Testis (tissue), 3 donors: ENCODE results near the gene ELOA. TPM values are rescaled to one million over a fixed set of nuclear protein-coding genes. Genes with fewer than 3 reads are reported as not detected.

Experiments used
- DNase-seq: peaks from one replicate; pipeline ENCODE4 v3.0.0-alpha.2; 2019
- H3K27ac ChIP-seq, 2 donors: fragments of 200-600 bp; sonication (generic); one replicate each; pipeline ENCODE4 v1.5.1; 2019
- H3K27me3 ChIP-seq: fragments of 200-600 bp; sonication (generic); one replicate; pipeline ENCODE4 v1.5.1; 2019
- H3K36me3 ChIP-seq: fragments of 200-600 bp; sonication (generic); one replicate; pipeline ENCODE4 v1.5.1; 2017; ENCODE audit warnings: low read depth; ENCODE audit errors: missing control alignments
- H3K4me1 ChIP-seq: fragments of 200-600 bp; sonication (generic); one replicate; pipeline ENCODE4 v1.5.1; 2019
- H3K4me3 ChIP-seq, 2 donors: fragments of 200-600 bp; sonication (generic); one replicate each; pipeline ENCODE4 v1.5.1; 2017 to 2019
- H3K9me3 ChIP-seq: fragments of 200-600 bp; sonication (generic); one replicate; pipeline ENCODE4 v1.5.1; 2017
- POLR2A ChIP-seq: fragments of 450-650 bp; IDR thresholded peaks from one replicate; pipeline ENCODE4 v1.6.1; 2017; ENCODE audit warnings: antibody characterized with exemption, mild to moderate bottlenecking, moderate library complexity
- WGBS, 2 donors: methylation state at CpG; one replicate each; pipeline ENCODE4 v1.1.5; 2018; 5-methylcytosine and 5-hydroxymethylcytosine counted together
- intact Hi-C: fragments of 100-400 bp; cut with DNase I; formaldehyde crosslinking; loops from one replicate; pipeline ENCODE4 v1.15.1; 2023; ENCODE audit warnings: low total_unique reads
- polyA plus RNA-seq: library from polyadenylated mRNA; stranded (reverse); fragments of 350-450 nt; fragmentation: Illumina TruSeq; extraction: RNeasy Lipid Tissue Mini Kit (QIAGEN cat#74804); gene quantifications from one replicate; pipeline ENCODE4 v1.2.3, GENCODE V29; 2014; ENCODE audit warnings: low read depth, low replicate concordance; ENCODE audit not compliant: insufficient read depth
- total RNA-seq, 2 donors: library from RNA; depleted of rRNA; stranded (reverse); fragments of >200 nt; gene quantifications; one replicate each; pipeline ENCODE4 v1.2.3, GENCODE V29; 2016
- TF ChIP-seq, protein P1 (sequence below), 3 experiments: fragments of 450-650 bp in 2 of 3; fragments of 200-600 bp in 1 of 3; sonication (generic) in 1 of 3; IDR thresholded peaks; one replicate each; pipeline ENCODE4 v1.5.1; 2016 to 2019; ENCODE audit warnings: antibody characterized with exemption in 3 of 3, mild to moderate bottlenecking in 2 of 3, moderate library complexity in 1 of 3

ELOA gene
- total and polyA plus RNA-seq, 3 donors from 2014 or later: 38.7 to 51.3 (median 41.9) TPM

- no peak for TF ChIP-seq POLR2A
- TF ChIP-seq, protein P1, sequence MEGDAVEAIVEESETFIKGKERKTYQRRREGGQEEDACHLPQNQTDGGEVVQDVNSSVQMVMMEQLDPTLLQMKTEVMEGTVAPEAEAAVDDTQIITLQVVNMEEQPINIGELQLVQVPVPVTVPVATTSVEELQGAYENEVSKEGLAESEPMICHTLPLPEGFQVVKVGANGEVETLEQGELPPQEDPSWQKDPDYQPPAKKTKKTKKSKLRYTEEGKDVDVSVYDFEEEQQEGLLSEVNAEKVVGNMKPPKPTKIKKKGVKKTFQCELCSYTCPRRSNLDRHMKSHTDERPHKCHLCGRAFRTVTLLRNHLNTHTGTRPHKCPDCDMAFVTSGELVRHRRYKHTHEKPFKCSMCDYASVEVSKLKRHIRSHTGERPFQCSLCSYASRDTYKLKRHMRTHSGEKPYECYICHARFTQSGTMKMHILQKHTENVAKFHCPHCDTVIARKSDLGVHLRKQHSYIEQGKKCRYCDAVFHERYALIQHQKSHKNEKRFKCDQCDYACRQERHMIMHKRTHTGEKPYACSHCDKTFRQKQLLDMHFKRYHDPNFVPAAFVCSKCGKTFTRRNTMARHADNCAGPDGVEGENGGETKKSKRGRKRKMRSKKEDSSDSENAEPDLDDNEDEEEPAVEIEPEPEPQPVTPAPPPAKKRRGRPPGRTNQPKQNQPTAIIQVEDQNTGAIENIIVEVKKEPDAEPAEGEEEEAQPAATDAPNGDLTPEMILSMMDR (IDR thresholded peaks at IDR 0.05): no peak
- DNase-seq: no peak
- 53 to 83% methylated on average over 3 to 15 of the region's 16 CpGs for WGBS, 2 donors
- Histone ChIP-seq H3K27me3 (no peaks in the 10 kb centered on the region), H3K9me3 (no peaks in the 10 kb centered on the region), H3K36me3 (no peaks in the 10 kb centered on the region), H3K4me1 (peaks cover 7% of the 10 kb centered on the region), H3K4me3 (no peak overlapping the region), H3K27ac (no peak overlapping the region)
- intact Hi-C loops: no loop called here
Measured at GRCh38 chr1:23795676-23796465, 52.6 kb downstream of the ELOA start.

GRCh38 chr1:23796466-23797271 lies 53.4 kb downstream of the ELOA start:
- DNase-seq: no peak
- TF ChIP-seq, protein P1 (IDR thresholded peaks at IDR 0.05): no peak
- no peak for TF ChIP-seq POLR2A
- no peak overlapping the region for H3K4me3 ChIP-seq
- intact Hi-C loops: no loop called here
- no peak overlapping the region for H3K27ac ChIP-seq
- H3K9me3 ChIP-seq: no peaks in the 10 kb centered on the region
- H3K36me3 ChIP-seq: no peaks in the 10 kb centered on the region
- no peaks in the 10 kb centered on the region for H3K27me3 ChIP-seq
- H3K4me1 ChIP-seq: peaks cover 13% of the 10 kb centered on the region
- 70 to 75% methylated on average over 16 to 17 of the region's 17 CpGs for WGBS, 2 donors

DNA sequence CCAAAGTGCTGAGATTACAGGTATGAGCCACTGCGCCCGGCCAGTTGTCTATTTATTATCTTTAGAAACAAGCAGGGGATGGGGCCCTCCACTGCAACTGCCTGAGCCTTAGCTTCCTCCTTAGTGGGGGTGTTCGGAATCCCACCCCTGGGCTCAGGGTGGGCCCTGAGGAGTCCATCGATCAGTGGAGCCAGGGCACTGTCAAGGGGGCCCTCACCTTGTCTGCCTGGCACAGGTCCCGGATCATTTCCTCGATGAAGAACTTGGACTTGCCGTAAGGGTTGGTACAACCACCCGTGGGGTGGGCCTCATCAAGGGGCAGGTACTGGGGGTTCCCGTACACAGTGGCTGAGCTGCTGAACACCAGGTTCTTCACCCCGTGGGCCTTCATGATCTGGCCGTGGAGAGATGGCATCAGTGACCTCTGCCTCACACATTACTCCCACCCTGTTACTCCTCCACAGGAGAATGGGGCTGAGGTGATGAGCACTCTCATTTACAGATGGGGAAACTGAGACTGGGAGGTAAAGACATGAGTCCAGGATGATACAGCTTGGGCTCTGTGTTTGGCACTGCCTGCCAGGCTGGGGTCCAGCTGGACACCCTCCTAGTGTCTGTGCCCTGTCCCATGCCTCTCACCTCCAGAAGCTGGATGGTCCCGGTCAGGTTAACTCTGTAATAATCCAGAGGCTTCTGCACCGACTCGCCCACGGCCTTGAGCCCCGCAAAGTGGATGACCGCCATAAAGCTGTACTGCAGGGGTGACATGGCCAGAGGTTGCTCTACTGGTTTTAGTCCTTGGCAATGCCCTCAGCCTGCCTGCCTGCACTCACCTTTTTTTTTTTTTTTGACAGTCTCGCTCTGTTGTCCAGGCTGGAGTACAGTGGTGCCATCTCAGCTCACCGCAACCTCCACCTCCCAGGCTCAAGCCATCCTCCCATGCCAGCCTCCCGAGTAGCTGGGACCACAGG lies 54.5 kb downstream of the ELOA start:
- TF ChIP-seq POLR2A: no peak
- TF ChIP-seq, protein P1 (IDR thresholded peaks at IDR 0.05): no peak
- H3K4me3 ChIP-seq: no peak overlapping the region
- H3K27ac ChIP-seq: no peak overlapping the region
- peaks cover 17% of the 10 kb centered on the region for H3K4me1 ChIP-seq
- no peaks in the 10 kb centered on the region for H3K36me3 ChIP-seq
- 80 to 89% methylated on average over 14 to 20 of the region's 20 CpGs for WGBS, 2 donors
- no peak for DNase-seq
- intact Hi-C loops: no loop called here
- H3K9me3 ChIP-seq: no peaks in the 10 kb centered on the region
- H3K27me3 ChIP-seq: no peaks in the 10 kb centered on the region

- no peak for DNase-seq
- H3K27ac ChIP-seq: no peak overlapping the region
- intact Hi-C loops: no loop called here
Measured at GRCh38 chr1:23798662-23799142, 55.4 kb downstream of the ELOA start.

More at GRCh38 chr1:23798662-23799142, 55.4 kb downstream of the ELOA start:
- 80 to 90% methylated on average over 6 to 12 of the region's 12 CpGs for WGBS, 2 donors
- Histone ChIP-seq H3K4me3 (no peak overlapping the region), H3K4me1 (peaks cover 22% of the 10 kb centered on the region), H3K27me3 (no peaks in the 10 kb centered on the region), H3K36me3 (no peaks in the 10 kb centered on the region), H3K9me3 (no peaks in the 10 kb centered on the region)
- TF ChIP-seq POLR2A: no peak
- TF ChIP-seq, protein P1 (IDR thresholded peaks at IDR 0.05): no peak
